Esophagus muscularis mucosa (tissue), 4 donors: ENCODE results near the gene ATP6AP1. TPM values are rescaled to one million over a fixed set of nuclear protein-coding genes. Genes with fewer than 3 reads are reported as not detected.

Experiments used
- DNase-seq: peaks from one replicate; pipeline ENCODE4 v3.0.0-alpha.2; 2017; ENCODE audit errors: extremely low spot score
- H3K27ac ChIP-seq, 4 donors: fragments of 200-600 bp; sonication (generic); replicated peaks in 1 of 4; 1 replicate in 3 of 4; 2 replicates in 1 of 4; pipeline ENCODE4 v1.5.1; 2016 to 2019; ENCODE audit warnings: mild to moderate bottlenecking in 1 of 4
- H3K27me3 ChIP-seq, 4 donors: fragments of 200-600 bp; sonication (generic); one replicate each; pipeline versions ENCODE4 v1.5.1 to v1.6.0; 2016 to 2019
- H3K36me3 ChIP-seq, 4 donors: fragments of 200-600 bp; sonication (generic); one replicate each; pipeline ENCODE4 v1.5.1; 2016 to 2019
- H3K4me1 ChIP-seq, 4 donors: fragments of 200-600 bp; sonication (generic); one replicate each; pipeline ENCODE4 v1.5.1; 2016 to 2019
- H3K4me3 ChIP-seq, 4 donors: fragments of 200-600 bp; sonication (generic); 1 replicate in 2 of 4; 2 replicates in 2 of 4; pipeline ENCODE4 v1.5.1; 2016 to 2019; ENCODE audit warnings: mild to moderate bottlenecking in 4 of 4, moderate library complexity in 1 of 4
- H3K9me3 ChIP-seq, 4 donors: fragments of 200-600 bp; sonication (generic); 1 replicate in 3 of 4; 2 replicates in 1 of 4; pipeline ENCODE4 v1.5.1; 2016 to 2019
- EP300 ChIP-seq: sonication (generic); formaldehyde crosslinking; IDR thresholded peaks from one replicate; pipeline ENCODE4 v1.6.1; 2017; ENCODE audit warnings: antibody characterized with exemption
- POLR2A ChIP-seq: fragments of 450-650 bp; IDR thresholded peaks from one replicate; pipeline ENCODE4 v1.6.1; 2017; ENCODE audit warnings: antibody characterized with exemption, moderate library complexity, mild to moderate bottlenecking, low read depth
- POLR2AphosphoS5 ChIP-seq, 2 donors: sonication (generic); formaldehyde crosslinking; IDR thresholded peaks; one replicate each; pipeline ENCODE4 v1.6.1; 2017; ENCODE audit warnings: antibody characterized with exemption in 2 of 2
- WGBS: methylation state at CpG from one replicate; pipeline ENCODE4 v1.1.5; 2018; 5-methylcytosine and 5-hydroxymethylcytosine counted together
- intact Hi-C: fragments of 100-400 bp; cut with DNase I; formaldehyde crosslinking; loops from one replicate; pipeline ENCODE4 v1.15.1; 2023
- total RNA-seq, 4 donors: library from RNA; depleted of rRNA; stranded (reverse); fragments of >200 nt; gene quantifications; one replicate each; pipeline versions ENCODE4 v1.1.0 to v1.2.1, GENCODE V29; 2016
- TF ChIP-seq, protein P1 (sequence below), 3 experiments: fragments of 200-600 bp in 2 of 3; fragments of 450-650 bp in 1 of 3; sonication (generic) in 2 of 3; IDR thresholded peaks; one replicate each; pipeline ENCODE4 v1.5.1; 2017 to 2019; ENCODE audit warnings: antibody characterized with exemption in 3 of 3, mild to moderate bottlenecking in 2 of 3, moderate library complexity in 1 of 3

Gene ATP6AP1
- total RNA-seq, 4 donors from 2014 or later: 27.4 to 67.2 (median 34.7) TPM

DNA sequence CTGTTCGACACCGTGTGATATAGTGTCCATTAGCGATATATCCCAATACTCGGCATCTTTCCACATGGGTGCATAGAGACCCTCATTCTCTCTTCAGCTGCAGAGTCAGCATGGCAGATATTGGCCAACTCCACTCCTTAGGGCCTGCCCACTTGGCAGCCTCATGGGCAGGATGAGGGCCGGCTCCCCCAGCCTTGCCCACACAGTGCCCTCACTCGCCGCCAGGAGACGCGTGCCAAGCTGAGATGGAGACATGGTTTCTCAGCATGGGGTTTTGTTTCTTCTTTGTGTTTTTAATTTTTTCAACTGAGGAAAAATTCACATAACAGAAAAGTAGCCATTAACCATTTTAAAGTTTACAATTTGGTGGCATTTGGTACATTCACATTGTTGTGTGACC, 24.3 kb downstream of the ATP6AP1 start:
- intact Hi-C loops: no loop called here
- 89% methylated on average over 9 of the region's 9 CpGs for WGBS
- TF ChIP-seq, protein P1, sequence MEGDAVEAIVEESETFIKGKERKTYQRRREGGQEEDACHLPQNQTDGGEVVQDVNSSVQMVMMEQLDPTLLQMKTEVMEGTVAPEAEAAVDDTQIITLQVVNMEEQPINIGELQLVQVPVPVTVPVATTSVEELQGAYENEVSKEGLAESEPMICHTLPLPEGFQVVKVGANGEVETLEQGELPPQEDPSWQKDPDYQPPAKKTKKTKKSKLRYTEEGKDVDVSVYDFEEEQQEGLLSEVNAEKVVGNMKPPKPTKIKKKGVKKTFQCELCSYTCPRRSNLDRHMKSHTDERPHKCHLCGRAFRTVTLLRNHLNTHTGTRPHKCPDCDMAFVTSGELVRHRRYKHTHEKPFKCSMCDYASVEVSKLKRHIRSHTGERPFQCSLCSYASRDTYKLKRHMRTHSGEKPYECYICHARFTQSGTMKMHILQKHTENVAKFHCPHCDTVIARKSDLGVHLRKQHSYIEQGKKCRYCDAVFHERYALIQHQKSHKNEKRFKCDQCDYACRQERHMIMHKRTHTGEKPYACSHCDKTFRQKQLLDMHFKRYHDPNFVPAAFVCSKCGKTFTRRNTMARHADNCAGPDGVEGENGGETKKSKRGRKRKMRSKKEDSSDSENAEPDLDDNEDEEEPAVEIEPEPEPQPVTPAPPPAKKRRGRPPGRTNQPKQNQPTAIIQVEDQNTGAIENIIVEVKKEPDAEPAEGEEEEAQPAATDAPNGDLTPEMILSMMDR (IDR thresholded peaks at IDR 0.05): no peak
- TF ChIP-seq EP300 (no peak), POLR2A (no peak), POLR2AphosphoS5 (IDR thresholded peaks at IDR 0.05) (no peak)

DNA sequence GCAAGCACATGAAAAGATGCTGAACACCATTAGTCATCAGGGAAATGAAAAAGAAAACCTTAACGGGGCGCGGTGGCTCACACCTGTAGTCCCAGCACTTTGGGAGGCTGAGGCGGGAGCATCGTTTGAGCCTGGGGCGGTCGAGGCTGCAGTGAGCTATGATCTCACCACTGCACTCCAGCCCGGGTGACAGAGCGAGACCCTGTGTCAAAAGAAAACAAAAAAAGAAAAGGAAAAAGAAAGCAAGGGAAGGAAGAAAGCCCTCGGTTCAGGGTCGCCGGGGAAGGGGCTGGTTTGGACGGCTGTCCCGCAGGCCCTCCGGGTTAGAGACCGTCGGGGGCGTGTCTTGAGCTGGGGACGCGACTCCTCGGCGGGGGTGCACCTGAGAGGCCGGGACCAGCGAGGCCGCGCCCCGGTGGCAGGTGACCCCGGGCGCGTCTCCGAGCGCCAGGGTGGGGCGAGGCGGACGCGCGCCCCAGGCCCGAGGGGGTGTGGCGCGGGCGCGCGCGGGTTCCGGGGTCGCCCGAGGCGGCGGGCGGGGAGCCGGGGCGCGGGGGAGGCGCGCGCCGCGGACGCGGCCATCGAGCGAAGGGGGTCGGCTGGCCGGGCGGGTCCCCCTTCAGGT, 29.1 kb downstream of the ATP6AP1 start:
- no peak for DNase-seq
- Histone ChIP-seq H3K4me3 (peak overlapping the region; percentile 59 to 72 (median 63)), H3K9me3 (no peaks in the 10 kb centered on the region), H3K27me3 (no peaks in the 10 kb centered on the region), H3K27ac (peak overlapping the region; percentile 69 to 75 (median 72)), H3K36me3 (peaks cover 0 to 16% (median 6%) of the 10 kb centered on the region in 4 donors), H3K4me1 (peaks cover 0 to 21% (median 17%) of the 10 kb centered on the region in 4 donors)
- intact Hi-C loops: no loop called here
- TF ChIP-seq POLR2AphosphoS5 (IDR thresholded peaks at IDR 0.05) (no peak), POLR2A (no peak), EP300 (no peak)
- TF ChIP-seq, protein P1 (IDR thresholded peaks at IDR 0.05): no peak
- WGBS: 50% methylated on average over 54 of the region's 65 CpGs

More for the DNA sequence above, 24.3 kb downstream of the ATP6AP1 start:
- H3K4me3 ChIP-seq: no peak overlapping the region
- H3K4me1 ChIP-seq: no peaks in the 10 kb centered on the region
- no peaks in the 10 kb centered on the region for H3K9me3 ChIP-seq
- peaks cover 19 to 38% (median 35%) of the 10 kb centered on the region in 4 donors for H3K36me3 ChIP-seq
- DNase-seq: no peak
- no peaks in the 10 kb centered on the region for H3K27me3 ChIP-seq
- H3K27ac ChIP-seq: no peak overlapping the region

DNA sequence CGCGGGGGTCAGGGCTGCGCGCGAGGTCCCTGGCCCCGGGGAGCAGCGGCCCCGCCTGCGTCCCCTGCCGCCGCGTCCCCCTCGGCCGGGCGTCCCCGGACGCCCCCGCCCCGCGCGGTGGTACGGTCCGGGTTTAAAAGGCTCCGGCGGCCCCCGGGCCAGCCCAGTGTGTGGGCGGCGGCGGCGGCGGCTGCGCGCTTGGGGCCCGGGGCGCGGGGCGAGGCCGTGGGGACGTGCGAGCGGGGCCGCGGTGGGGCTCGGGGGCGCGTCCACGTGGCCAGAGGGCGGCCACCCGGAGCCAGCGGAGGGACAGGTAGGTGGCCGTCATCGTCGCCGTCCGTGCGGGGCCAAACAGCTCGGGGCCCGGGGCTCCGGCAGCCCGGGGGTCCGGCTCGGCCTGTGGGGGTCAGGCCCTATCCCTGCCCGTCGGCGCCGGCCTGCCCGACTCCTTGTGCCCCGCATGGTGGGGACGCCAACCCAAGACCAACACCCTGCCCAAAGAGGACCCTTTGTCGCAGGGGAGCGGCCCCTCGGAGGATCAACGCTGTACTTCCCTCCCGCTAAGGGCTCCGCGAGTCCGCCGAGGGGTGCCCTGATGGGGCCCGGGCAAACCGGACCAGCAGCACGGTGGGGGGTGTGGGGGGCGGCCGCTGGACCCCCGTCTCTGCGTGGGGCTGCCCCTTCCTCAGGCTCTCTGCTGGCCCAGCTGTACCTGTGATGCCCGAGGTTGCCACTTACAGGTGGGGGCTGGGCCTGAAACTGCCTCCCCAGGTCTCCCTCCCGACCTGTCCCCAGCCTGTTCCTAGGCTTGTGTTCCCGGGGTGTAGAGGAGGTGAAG, 29.9 kb downstream of the ATP6AP1 start, which contains the start of gene PLXNA3:
Gene PLXNA3, plus strand, starts transcription at position 166 of the 838 bp plus-strand sequence. CDS start 1,903 bp downstream, outside the sequence.
- TF ChIP-seq POLR2AphosphoS5 (IDR thresholded peaks at IDR 0.05): peak; percentile 26 to 29
- TF ChIP-seq EP300: no peak
- 50% methylated on average over 8 of the region's 88 CpGs for WGBS
- Histone ChIP-seq H3K4me1 (peaks cover 0 to 21% (median 17%) of the 10 kb centered on the region in 4 donors), H3K27ac (peak within 1 kb of the TSS; percentile 69 to 75 (median 72)), H3K4me3 (peak within 1 kb of the TSS; percentile 59 to 72 (median 63)), H3K36me3 (peaks cover 0 to 16% (median 6%) of the 10 kb centered on the region in 4 donors), H3K27me3 (no peaks in the 10 kb centered on the region), H3K9me3 (no peaks in the 10 kb centered on the region)
- intact Hi-C loops: no loop called here
- DNase-seq: no peak

DNA sequence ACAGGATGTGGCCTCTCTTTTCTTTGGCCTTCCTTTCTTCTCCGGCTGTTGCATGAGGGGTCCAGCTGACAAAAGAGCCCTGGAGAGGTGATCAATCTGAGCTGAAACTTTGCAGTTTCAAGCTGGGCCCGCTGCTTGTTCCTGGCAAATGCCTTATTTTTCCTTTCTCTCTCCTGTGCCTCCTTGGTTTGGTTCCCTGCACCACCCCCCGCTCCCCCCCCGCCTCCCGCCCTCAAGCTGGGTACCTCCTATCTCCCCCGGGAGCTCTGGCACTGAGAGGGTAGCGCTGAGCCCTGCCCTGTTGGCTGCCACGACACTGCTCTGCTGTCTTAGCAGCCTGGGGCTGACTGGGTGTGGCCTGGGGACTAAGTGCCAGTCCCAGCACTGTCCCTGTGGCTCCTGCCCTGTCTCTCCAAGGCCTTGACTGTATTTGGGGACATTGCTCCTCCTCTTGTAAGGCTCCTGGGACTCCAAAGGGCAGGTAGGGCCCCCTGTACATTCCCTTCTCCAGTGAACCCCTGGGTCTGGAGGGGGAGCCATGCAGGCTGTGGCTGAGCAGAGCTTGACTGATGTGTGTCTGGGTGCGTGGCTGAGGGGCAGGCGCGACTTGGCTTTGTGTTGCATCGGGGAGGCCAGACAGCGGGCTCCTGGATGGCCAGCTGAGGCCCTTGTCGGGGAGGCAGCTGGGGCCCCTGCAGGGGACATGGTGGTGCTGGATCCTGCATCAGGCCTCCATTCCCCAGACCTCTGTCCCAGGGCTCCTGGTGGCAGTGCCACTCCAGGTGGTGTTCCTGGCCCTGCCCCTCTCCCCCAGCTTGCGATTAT, 30.7 kb downstream of the ATP6AP1 start:
- WGBS: 63% methylated on average over 15 of the region's 15 CpGs
- intact Hi-C loops: no loop called here
- Histone ChIP-seq H3K4me3 (peak overlapping the region; percentile 59 to 72 (median 63)), H3K27me3 (no peaks in the 10 kb centered on the region), H3K4me1 (peaks cover 0 to 21% (median 17%) of the 10 kb centered on the region in 4 donors), H3K9me3 (no peaks in the 10 kb centered on the region), H3K27ac (peak overlapping the region; percentile 69 to 75 (median 72)), H3K36me3 (peaks cover 0 to 22% (median 9%) of the 10 kb centered on the region in 4 donors)
- DNase-seq: no peak
- TF ChIP-seq, protein P1 (IDR thresholded peaks at IDR 0.05): no peak
- TF ChIP-seq EP300: no peak
- TF ChIP-seq POLR2A: no peak
- TF ChIP-seq POLR2AphosphoS5 (IDR thresholded peaks at IDR 0.05): no peak
